Effector CD4-positive, alpha-beta T cell (primary cell): ENCODE data around the gene CLEC16A.

Experiments
- DNase-seq: peaks from one replicate; pipeline ENCODE4 v3.0.0-alpha.2; 2020

The CLEC16A gene

GRCh38 chr16:11183951-11184350 is 239.6 kb downstream of the CLEC16A start:
- DNase-seq = no peak

- no peak for DNase-seq
Measured at GRCh38 chr16:11187522-11188023, 243.2 kb downstream of the CLEC16A start.

- no peak for DNase-seq
Measured at GRCh38 chr16:11188801-11189740, 244.7 kb downstream of the CLEC16A start.

GRCh38 chr16:11190588-11191560 is 246.5 kb downstream of the CLEC16A start:
- DNase-seq = no peak

GRCh38 chr16:11191665-11192064 is 247.3 kb downstream of the CLEC16A start:
- DNase-seq = no peak

- no peak for DNase-seq
Measured at GRCh38 chr16:11193494-11193893, 249.1 kb downstream of the CLEC16A start.

- DNase-seq = no peak
Measured at GRCh38 chr16:11194913-11195312, 250.5 kb downstream of the CLEC16A start.

- DNase-seq = no peak
Measured at GRCh38 chr16:11196286-11196828, 252.0 kb downstream of the CLEC16A start.

- no peak for DNase-seq
Measured at GRCh38 chr16:11198375-11198774, 254.0 kb downstream of the CLEC16A start.

GRCh38 chr16:11198828-11199227 is 254.5 kb downstream of the CLEC16A start:
- DNase-seq = no peak

GRCh38 chr16:11200592-11200991 is 256.2 kb downstream of the CLEC16A start:
- no peak for DNase-seq

- no peak for DNase-seq
Measured at GRCh38 chr16:11201498-11202259, 257.3 kb downstream of the CLEC16A start.

GRCh38 chr16:11202260-11203091 is 258.1 kb downstream of the CLEC16A start:
- DNase-seq = no peak

GRCh38 chr16:11203111-11203623 is 258.8 kb downstream of the CLEC16A start:
- DNase-seq = no peak

- no peak for DNase-seq
Measured at GRCh38 chr16:11204513-11205047, 260.2 kb downstream of the CLEC16A start.

- DNase-seq = no peak
Measured at GRCh38 chr16:11205065-11205699, 260.8 kb downstream of the CLEC16A start.

- DNase-seq = no peak
Measured at GRCh38 chr16:11205754-11206581, 261.6 kb downstream of the CLEC16A start.

GRCh38 chr16:11207646-11208045 is 263.3 kb downstream of the CLEC16A start:
- DNase-seq = no peak
